HUES48 (cell line): ENCODE results near the gene DPT.

Source experiments
- H3K27ac ChIP-seq: one replicate; pipeline ENCODE4 v1.7.0; 2013; ENCODE audit warnings: low read depth, low read length, inconsistent platforms
- H3K27me3 ChIP-seq: 2 replicates; pipeline ENCODE4 v1.6.1; 2013; ENCODE audit warnings: mild to moderate bottlenecking, low read length; ENCODE audit not compliant: control insufficient read depth, insufficient read depth
- H3K36me3 ChIP-seq: 2 replicates; pipeline ENCODE4 v1.6.1; 2013; ENCODE audit warnings: low read length; ENCODE audit not compliant: control insufficient read depth, insufficient read depth
- H3K4me1 ChIP-seq: 2 replicates; pipeline ENCODE4 v1.6.1; 2013; ENCODE audit warnings: mild to moderate bottlenecking, low read length; ENCODE audit not compliant: control insufficient read depth, insufficient read depth
- H3K4me3 ChIP-seq: 2 replicates; pipeline ENCODE4 v1.5.1; 2013; ENCODE audit warnings: mild to moderate bottlenecking, low read depth, low read length
- H3K9ac ChIP-seq: 2 replicates; pipeline ENCODE4 v1.6.1; 2013; ENCODE audit warnings: mild to moderate bottlenecking, low read depth, low read length, moderate library complexity
- H3K9me3 ChIP-seq: 2 replicates; pipeline ENCODE4 v1.6.1; 2013; ENCODE audit warnings: low read length; ENCODE audit not compliant: control insufficient read depth, insufficient read depth

Gene DPT

GRCh38 chr1:168719306-168720111 lies 9.5 kb downstream of the DPT start:
- no peak overlapping the region for H3K27ac ChIP-seq

GRCh38 chr1:168717906-168718891 lies 10.8 kb downstream of the DPT start:
- H3K4me3 ChIP-seq, result no peak overlapping the region
- no peaks in the 10 kb centered on the region for H3K36me3 ChIP-seq
- H3K9me3 ChIP-seq, result no peaks in the 10 kb centered on the region
- no peaks in the 10 kb centered on the region for H3K4me1 ChIP-seq
- no peaks in the 10 kb centered on the region for H3K27me3 ChIP-seq
- H3K27ac ChIP-seq, result no peak overlapping the region
- H3K9ac ChIP-seq, result no peak overlapping the region

More at GRCh38 chr1:168719306-168720111, 9.5 kb downstream of the DPT start:
- H3K4me1 ChIP-seq, result no peaks in the 10 kb centered on the region
- H3K9me3 ChIP-seq, result no peaks in the 10 kb centered on the region
- no peak overlapping the region for H3K9ac ChIP-seq
- no peak overlapping the region for H3K4me3 ChIP-seq
- no peaks in the 10 kb centered on the region for H3K36me3 ChIP-seq
- H3K27me3 ChIP-seq, result no peaks in the 10 kb centered on the region

GRCh38 chr1:168714012-168714411 lies 15.0 kb downstream of the DPT start:
- Histone ChIP-seq H3K36me3 (no peaks in the 10 kb centered on the region), H3K4me1 (no peaks in the 10 kb centered on the region), H3K27ac (no peak overlapping the region), H3K27me3 (no peaks in the 10 kb centered on the region), H3K9ac (no peak overlapping the region), H3K4me3 (no peak overlapping the region), H3K9me3 (no peaks in the 10 kb centered on the region)

DNA sequence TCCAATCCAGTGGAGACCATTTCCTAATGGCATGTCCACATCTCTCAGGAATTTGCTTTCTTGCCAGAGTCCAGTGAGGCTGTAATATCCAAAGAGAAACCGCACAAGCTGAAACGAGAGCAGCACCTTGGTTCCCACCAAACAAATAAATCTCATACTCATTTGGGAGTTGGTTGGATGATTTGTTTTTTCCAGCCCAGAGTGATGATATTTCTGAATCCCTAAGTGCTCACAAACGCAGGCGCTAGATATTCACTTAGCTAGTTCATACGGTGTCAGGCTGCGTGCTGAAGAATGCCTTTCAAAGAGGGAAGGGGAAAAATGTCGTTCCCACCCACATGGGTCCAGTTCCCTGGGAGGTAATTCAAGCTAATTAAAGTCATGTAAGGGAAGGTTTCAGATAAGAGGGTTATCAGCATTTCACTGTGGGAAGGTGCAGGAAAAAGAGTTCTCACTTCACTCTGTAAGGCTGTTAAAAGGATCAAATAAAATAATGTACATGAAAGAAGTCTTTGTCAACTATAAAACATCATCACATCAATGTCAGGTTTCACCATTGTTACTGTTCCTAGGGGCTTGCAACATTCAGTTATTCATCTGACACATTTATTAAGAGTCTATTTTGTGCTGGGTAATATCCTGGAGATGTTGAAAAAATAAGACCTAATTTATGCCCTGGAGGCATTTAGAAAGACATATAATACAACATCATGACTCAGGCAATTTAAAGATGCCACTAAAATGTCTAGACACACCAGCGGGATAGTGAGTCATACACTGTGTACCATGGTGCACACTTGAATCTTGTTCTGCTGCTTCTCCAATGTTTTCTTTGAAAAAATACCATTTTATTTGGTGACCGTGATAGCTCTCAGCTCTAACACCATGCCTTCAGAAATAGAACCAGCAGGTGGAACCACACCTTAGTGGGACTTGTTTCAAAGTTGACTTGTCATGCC lies 19.3 kb downstream of the DPT start:
- H3K4me3 ChIP-seq, result no peak overlapping the region
- H3K27ac ChIP-seq, result no peak overlapping the region
- no peak overlapping the region for H3K9ac ChIP-seq
- no peaks in the 10 kb centered on the region for H3K9me3 ChIP-seq
- H3K36me3 ChIP-seq, result no peaks in the 10 kb centered on the region
- H3K27me3 ChIP-seq, result no peaks in the 10 kb centered on the region
- no peaks in the 10 kb centered on the region for H3K4me1 ChIP-seq

DNA sequence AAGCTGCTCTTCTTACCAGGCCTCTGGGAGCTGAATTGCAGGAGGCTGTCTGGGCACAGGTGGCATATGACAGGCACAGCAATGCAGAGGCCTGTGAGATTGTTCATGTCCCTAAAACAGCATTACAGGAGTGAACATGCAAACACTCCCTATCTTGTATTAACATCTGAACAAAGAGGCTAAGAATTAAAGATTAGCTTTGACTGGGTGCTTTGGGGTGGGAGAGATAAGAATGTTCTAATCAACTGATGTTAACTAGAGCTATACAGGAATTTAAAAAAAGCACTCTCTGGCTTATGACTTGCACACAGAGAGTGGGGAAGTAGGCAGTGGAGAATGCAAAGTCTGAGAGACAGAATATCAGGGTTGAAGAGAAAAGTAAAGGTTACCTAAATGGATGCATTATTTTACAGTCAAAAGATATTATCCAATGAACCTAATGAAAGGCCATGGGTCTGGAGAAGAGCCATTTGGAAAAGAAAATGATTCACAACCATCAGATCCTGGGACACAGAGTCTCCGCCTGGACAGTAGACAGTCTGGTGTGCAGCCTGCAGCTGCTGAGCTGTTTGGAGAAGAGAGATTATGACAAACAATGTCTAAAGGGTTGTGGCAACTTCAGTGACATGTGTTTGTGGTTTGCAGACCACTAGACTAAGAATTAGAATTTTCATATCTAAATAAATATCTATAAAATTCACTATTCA lies 20.2 kb downstream of the DPT start:
- Histone ChIP-seq H3K36me3 (no peaks in the 10 kb centered on the region), H3K27me3 (no peaks in the 10 kb centered on the region), H3K4me1 (no peaks in the 10 kb centered on the region), H3K27ac (no peak overlapping the region), H3K9ac (no peak overlapping the region), H3K4me3 (no peak overlapping the region), H3K9me3 (no peaks in the 10 kb centered on the region)

- no peaks in the 10 kb centered on the region for H3K27me3 ChIP-seq
- no peak overlapping the region for H3K4me3 ChIP-seq
- H3K9ac ChIP-seq, result no peak overlapping the region
- no peaks in the 10 kb centered on the region for H3K36me3 ChIP-seq
- no peak overlapping the region for H3K27ac ChIP-seq
- H3K4me1 ChIP-seq, result no peaks in the 10 kb centered on the region
- no peaks in the 10 kb centered on the region for H3K9me3 ChIP-seq
These were observed 22.5 kb downstream of the DPT start for GRCh38 chr1:168706391-168706992.

GRCh38 chr1:168700575-168701268 lies 28.3 kb downstream of the DPT start:
- Histone ChIP-seq H3K9me3 (no peaks in the 10 kb centered on the region), H3K27me3 (no peaks in the 10 kb centered on the region), H3K4me3 (no peak overlapping the region), H3K36me3 (no peaks in the 10 kb centered on the region), H3K9ac (no peak overlapping the region), H3K27ac (no peak overlapping the region), H3K4me1 (no peaks in the 10 kb centered on the region)

GRCh38 chr1:168698453-168698852 lies 30.6 kb downstream of the DPT start:
- H3K27ac ChIP-seq, result no peak overlapping the region
- H3K27me3 ChIP-seq, result no peaks in the 10 kb centered on the region
- H3K36me3 ChIP-seq, result no peaks in the 10 kb centered on the region
- no peaks in the 10 kb centered on the region for H3K4me1 ChIP-seq
- no peaks in the 10 kb centered on the region for H3K9me3 ChIP-seq
- H3K9ac ChIP-seq, result no peak overlapping the region
- H3K4me3 ChIP-seq, result no peak overlapping the region

DNA sequence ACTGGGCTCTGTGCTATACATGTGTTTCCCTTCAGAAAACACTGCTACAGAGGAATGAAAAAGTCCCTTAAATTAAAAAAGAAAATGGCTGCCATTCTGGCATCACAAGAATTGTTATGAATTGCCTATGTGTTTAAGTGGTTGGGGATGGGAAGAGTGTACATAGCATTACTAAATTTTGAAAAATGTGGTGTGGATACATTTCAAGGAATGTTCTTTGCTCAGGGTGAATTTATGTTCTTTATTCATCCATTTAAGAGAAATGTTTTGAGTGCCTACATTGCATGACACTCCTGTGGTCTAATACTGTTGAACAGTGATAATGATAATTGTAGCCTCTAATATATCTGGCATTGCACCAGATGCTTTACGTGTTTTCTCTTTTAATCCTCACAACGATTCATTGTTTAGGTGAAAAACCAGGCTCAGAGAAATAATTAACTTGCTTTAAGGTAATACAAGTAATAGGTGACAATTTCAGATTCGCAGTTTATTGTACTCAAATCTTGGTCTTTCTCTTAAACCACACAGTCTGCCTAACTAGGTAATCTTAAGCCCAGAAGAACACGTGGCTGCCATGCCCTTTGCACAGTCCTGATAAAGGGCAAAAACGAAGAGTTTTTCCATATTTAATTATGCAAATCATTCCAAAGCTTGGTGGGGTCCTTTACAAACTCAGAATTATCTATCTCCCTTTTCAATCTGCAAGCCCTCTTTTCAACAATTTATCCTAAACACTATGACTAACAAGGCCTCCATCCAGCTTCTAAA lies 31.5 kb downstream of the DPT start:
- H3K27me3 ChIP-seq, result no peaks in the 10 kb centered on the region
- H3K27ac ChIP-seq, result no peak overlapping the region
- no peaks in the 10 kb centered on the region for H3K36me3 ChIP-seq
- no peaks in the 10 kb centered on the region for H3K9me3 ChIP-seq
- no peak overlapping the region for H3K9ac ChIP-seq
- no peaks in the 10 kb centered on the region for H3K4me1 ChIP-seq
- no peak overlapping the region for H3K4me3 ChIP-seq
